ENCODE measurements around the gene PRKCE.

PRKCE gene

GRCh38 chr2:45617496-45617895 lies 34.0 kb upstream of the PRKCE start:
- TF ChIP-seq CTCF (IDR thresholded peaks at IDR 0.05; ENCODE audit: borderline replicate concordance, insufficient read depth, low read depth, low read length) = no peak
- H3K4me3 ChIP-seq (ENCODE audit: low read depth, low read length) = no peak overlapping the region

- no peak for TF ChIP-seq CTCF (IDR thresholded peaks at IDR 0.05; ENCODE audit: borderline replicate concordance, insufficient read depth, low read depth, low read length)
- no peak overlapping the region for H3K4me3 ChIP-seq (ENCODE audit: low read depth, low read length)
Measured at GRCh38 chr2:45622336-45623075, 29.0 kb upstream of the PRKCE start.

- no peak for TF ChIP-seq CTCF (IDR thresholded peaks at IDR 0.05; ENCODE audit: borderline replicate concordance, insufficient read depth, low read depth, low read length)
- H3K4me3 ChIP-seq (ENCODE audit: low read depth, low read length) = no peak overlapping the region
Measured at GRCh38 chr2:45623098-45623497, 28.4 kb upstream of the PRKCE start.

- TF ChIP-seq CTCF (IDR thresholded peaks at IDR 0.05; ENCODE audit: borderline replicate concordance, insufficient read depth, low read depth, low read length) = no peak
Measured at GRCh38 chr2:45625824-45626223, 25.7 kb upstream of the PRKCE start.

GRCh38 chr2:45626387-45627221 lies 24.9 kb upstream of the PRKCE start:
- no peak for TF ChIP-seq CTCF (IDR thresholded peaks at IDR 0.05; ENCODE audit: borderline replicate concordance, insufficient read depth, low read depth, low read length)
- H3K4me3 ChIP-seq (ENCODE audit: low read depth, low read length) = no peak overlapping the region

More at GRCh38 chr2:45625824-45626223, 25.7 kb upstream of the PRKCE start:
- no peak overlapping the region for H3K4me3 ChIP-seq (ENCODE audit: low read depth, low read length)

- H3K4me3 ChIP-seq (ENCODE audit: low read depth, low read length) = no peak overlapping the region
- no peak for TF ChIP-seq CTCF (IDR thresholded peaks at IDR 0.05; ENCODE audit: borderline replicate concordance, insufficient read depth, low read depth, low read length)
Measured at GRCh38 chr2:45627911-45628310, 23.6 kb upstream of the PRKCE start.
